Stimulated activated CD4-positive, alpha-beta T cell treated with anti-CD3 and anti-CD28 coated beads, Interleukin-15, amount 100 ng/mL, for 48 hours (primary cell): Measurements from ENCODE around the gene IKZF5.

ENCODE experiments used
- DNase-seq, 2 donors: peaks; one replicate each; pipeline ENCODE4 v3.0.0-alpha.2; 2020; ENCODE audit warnings: low read depth in 2 of 2

IKZF5 gene

GRCh38 chr10:123016228-123016627, 7.6 kb upstream of the IKZF5 start:
- no peak for DNase-seq

DNA sequence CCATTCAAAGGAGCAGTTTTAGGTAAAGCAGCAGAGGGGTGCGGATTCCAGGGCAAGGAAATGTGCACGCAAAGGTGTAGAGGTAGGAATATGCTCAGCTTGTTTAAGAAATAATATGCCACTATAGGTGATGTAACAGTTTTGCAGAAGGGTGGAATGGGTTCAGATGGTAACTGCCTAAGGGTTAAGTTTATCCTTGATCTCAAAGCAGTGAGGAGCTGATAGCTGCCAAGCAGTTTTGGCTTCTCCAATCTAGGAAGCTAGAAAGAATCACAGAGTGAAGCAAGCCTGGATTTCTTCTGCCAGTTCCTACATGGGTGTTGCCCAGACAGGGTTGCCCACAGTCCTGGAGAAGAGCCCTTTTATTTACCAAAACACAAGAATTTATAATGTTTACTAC, 6.2 kb upstream of the IKZF5 start:
- no peak for DNase-seq

DNA sequence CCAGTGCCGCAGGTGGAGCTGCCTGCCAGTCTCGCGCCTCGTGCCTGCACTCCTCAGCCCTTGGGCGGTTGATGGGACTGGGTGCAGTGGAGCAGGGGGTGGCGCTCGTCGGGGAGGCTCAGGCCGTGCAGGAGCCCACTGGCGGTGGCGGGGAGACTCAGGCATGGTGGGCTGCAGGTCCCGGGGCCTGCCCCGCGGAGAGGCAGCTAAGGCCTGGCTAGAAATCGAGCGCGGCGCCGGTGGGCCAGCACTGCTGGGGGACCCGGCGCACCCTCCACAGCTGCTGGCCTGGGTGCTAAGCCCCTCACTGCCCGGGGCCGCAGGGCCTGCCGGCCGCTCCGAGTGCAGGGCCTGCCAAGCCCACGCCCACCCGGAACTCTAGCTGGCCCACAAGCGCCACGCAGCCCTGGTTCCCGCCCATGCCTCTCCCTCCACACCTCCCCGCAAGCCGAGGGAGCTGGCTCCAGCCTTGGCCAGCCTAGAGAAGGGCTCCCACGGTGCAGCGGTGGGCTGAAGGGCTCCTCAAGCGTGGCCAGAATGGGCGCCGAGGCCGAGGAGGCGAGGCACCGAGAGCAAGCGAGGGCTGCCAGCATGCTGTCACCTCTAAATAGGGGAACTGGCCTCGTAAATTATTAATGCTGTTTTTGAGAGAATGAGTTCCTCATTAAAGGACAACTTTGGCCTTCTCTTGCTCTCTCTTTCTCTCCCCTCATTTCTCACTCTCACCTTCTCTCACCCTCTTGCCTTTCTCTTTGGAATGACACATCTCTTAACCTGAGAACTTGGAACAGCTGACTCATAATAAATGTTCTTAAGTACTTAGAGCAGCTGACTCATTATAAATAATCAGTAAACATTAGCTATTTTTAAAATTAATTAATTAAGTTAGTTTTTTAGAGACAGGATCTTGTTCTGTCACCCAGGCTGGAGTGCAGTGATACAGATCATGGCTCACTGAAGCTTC, 5.1 kb upstream of the IKZF5 start:
- DNase-seq: no peak

- DNase-seq: no peak
Observed at GRCh38 chr10:123011987-123012386, 3.4 kb upstream of the IKZF5 start.

DNA sequence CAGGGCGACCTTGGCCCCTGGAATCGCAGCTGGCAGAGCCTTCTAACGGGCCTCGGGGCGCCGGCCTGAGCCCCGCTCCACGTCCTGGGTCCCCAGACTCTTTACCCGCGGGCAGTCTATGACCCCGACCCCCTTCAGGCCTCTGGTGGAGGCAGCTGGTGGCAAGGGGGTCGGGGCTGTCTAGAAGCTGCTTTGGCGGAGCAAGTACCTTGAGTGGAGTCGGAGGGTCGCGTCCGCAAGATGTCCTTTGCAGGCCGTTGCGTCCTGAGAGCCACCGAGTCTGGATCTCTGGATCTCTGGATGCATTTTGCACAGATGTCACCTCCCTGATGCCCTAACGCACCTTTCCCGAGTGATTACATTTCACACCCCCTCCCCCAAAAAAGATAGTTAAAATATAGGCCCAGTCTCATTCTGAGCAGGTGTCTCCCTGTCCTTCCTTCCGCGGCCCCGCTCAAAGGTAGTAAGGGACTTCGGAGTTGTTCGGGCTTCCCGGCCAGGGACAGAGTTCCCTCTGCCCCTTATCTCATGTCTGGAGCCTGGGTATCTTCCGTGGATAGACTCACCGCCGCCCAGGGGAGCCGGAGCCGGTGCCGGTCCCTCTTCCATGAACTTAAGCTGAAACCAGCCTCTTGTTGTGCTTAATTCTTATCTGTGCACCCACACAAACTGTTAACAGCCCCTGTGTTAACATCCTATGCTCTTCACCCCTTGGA, 668 bp upstream of the IKZF5 start:
- no peak for DNase-seq

DNA sequence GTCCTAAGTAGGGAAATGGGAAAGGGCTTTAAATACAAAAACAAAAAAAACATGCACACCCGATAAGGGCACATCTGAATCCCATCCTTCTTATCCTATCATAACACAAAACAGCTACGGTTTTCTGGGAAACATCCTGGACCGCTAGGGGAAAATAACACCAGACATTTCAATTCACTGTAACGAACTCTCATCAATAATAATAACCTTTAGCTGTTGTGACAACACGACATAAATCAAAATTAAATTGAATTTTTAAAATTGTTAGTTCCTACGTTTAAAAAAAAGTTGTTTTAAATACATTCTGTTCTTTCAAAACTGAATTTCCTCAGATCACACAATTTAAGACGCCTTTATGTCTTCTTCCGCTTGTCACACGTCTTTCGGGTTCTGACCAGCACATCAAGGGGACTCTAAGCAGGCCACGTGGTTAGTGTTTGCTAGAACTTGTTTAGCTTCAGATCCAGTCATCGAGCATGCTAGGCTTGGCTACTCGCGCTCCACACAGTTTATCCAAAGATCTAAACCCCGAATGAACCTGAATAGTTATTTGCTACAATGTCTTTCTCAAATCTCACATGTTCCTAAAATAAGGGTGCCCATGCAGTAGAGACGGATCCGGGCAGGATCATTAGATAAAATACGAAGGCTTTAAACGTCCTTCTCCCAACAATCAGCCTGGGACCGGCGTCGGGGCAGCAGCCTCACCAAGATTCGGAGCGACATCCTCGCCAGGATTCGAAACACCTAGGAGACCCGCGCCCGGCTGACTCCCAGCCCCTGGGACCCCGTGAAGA, 839 bp downstream of the IKZF5 start:
- DNase-seq: peak; percentile 30

GRCh38 chr10:123004298-123004697, 4.3 kb downstream of the IKZF5 start:
- DNase-seq: no peak

- DNase-seq: no peak
Observed at GRCh38 chr10:123001370-123001769, 7.2 kb downstream of the IKZF5 start.

- DNase-seq: no peak
Observed at GRCh38 chr10:123000155-123000554, 8.4 kb downstream of the IKZF5 start.

DNA sequence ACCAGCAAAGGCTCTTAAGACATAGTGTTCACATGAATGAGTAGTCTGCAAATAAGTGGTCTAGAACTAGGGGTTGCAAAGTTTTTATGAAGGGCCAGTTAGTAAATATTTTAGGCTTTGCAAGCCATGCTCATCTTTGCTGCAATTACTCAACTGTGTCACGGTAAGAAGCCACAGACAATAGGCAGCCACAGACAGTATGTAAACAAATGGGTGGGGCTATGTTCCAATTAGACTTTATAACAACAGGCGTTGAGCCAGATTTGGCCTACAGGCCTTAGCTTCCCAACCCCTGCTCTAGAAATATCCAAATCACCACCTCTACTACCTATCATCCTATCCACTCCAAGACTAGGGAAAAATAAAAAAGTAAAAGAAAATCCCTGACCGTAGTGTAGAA, 9.2 kb downstream of the IKZF5 start:
- DNase-seq: no peak

GRCh38 chr10:122998934-122999333, 9.7 kb downstream of the IKZF5 start:
- no peak for DNase-seq

DNA sequence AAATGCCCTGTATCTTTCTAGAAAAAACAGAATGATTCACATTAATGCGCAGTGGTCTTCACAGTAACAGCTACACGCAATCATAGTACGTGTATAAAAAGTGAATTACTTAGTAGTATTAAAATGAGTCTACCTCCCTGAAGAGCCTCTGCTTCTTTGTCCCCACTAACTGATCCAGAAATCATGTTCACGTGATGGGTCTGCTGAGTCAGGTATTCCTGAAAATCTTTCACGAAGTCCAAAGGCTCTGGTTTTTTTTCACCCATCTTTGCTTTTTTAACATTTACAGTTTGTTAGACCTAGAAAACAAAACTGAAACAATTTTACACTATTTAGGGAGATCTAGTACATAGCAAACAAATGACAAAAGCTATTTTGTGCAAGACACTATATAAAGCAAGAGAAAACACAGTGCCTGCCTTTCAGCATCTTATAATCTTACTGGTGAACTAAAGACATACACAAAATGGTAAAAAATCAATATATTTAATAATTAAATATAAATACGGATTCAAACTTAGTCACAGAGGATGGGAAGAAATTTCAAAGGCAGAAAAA, 10.2 kb downstream of the IKZF5 start:
- DNase-seq: no peak

- DNase-seq: no peak
Observed at GRCh38 chr10:122997864-122998263, 10.7 kb downstream of the IKZF5 start.

- no peak for DNase-seq
Observed at GRCh38 chr10:122995936-122996335, 12.7 kb downstream of the IKZF5 start.

- no peak for DNase-seq
Observed at GRCh38 chr10:122993797-122994336, 14.7 kb downstream of the IKZF5 start.

- DNase-seq: no peak
Observed at GRCh38 chr10:122992031-122992585, 16.5 kb downstream of the IKZF5 start.

DNA sequence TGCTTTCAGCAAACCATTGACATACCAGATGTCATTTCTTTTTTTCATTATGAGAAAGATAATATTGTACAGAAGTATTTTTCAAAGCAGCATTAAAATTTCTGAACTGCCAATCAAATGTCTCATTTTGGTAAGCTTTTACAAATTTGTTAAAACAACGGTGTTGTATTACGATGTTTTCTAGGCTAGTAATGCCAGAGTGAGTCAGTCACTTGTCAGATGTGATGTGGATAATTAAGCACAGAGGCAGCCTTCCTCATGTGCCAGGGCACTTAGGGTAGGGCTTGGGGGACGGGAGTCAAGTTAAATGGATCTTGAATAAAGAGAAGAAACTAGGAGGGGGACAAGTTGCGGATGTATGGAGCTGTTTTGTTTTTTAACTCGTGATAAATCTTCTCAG, 18.3 kb downstream of the IKZF5 start:
- no peak for DNase-seq

- no peak for DNase-seq
Observed at GRCh38 chr10:122988501-122988900, 20.1 kb downstream of the IKZF5 start.

DNA sequence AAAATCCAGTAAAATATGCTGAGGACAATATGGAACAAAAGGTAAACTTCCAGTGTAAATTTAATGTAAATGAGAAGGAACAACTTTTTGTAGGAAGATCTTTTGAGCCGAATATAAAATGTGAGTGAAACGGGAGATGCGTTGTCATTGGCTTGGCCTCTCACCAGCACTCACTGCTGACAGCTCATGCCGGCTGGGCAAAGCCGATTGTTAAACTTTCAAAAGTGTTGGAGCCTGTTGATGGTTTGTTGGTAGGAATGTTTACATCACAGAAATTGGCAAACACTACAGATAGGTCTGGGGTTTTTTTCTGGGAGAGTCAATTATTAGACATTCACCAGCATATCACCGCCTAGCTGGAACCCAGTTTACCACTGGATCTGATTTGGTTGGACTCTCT, 22.3 kb downstream of the IKZF5 start:
- DNase-seq: no peak

DNA sequence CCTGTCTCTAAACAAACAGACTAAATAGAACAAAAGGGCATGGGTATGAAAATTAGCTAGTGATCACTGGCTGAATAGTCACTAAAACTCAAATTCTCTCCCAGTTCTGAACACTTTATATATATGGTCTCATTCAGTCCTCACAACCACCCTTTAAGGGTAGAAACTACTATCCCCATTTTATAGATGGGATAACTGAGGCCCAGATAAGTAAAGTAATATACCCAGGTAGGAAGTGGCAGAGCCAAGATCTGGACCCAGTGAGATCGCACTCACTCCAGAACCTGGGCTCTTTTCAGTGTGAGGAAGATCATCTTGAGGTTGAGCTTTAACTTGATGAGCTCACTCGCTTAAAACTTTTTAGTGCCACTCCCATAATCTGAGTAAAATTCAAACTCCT, 23.9 kb downstream of the IKZF5 start:
- no peak for DNase-seq

DNA sequence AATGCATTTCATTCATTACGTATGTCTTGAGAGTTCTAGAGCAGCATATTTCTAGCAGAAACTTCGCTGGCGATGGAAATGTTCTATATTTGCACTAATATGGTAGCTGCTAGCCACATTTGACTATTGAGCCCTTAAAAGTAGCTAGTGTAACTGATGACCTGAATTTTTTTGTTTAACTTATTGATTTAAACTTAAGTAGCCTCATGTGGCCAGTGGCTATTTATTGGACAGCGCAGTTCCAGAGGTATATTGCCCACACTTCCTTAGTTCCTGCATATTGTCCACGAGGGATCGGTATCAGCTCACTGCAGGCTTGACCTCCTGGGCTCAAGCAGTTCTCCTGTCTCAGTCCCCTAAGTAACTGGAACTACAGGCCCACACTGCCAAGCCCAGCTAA, 24.7 kb downstream of the IKZF5 start:
- no peak for DNase-seq
